HEK293 (cell line): ENCODE results near the gene MRPL34.

Experiments used
- ATF2 ChIP-seq: fragments of 450-650 bp; formaldehyde crosslinking; IDR thresholded peaks from 2 replicates; pipeline ENCODE4 v1.5.1; 2016; ENCODE audit warnings: missing biosample characterization, missing genetic modification characterization, low read depth
- CTCF ChIP-seq: fragments of 450-650 bp; formaldehyde crosslinking; IDR thresholded peaks from 2 replicates; pipeline ENCODE4 v1.5.1; 2016; ENCODE audit warnings: missing biosample characterization, missing genetic modification characterization
- GLI4 ChIP-seq: fragments of 450-650 bp; formaldehyde crosslinking; IDR thresholded peaks from 2 replicates; pipeline ENCODE4 v1.5.1; 2016; ENCODE audit warnings: missing biosample characterization, missing genetic modification characterization
- PATZ1 ChIP-seq: fragments of 450-650 bp; formaldehyde crosslinking; IDR thresholded peaks from 2 replicates; pipeline ENCODE4 v1.5.1; 2016; ENCODE audit warnings: missing biosample characterization, missing genetic modification characterization
- RBAK ChIP-seq: fragments of 450-650 bp; formaldehyde crosslinking; IDR thresholded peaks from 2 replicates; pipeline ENCODE4 v1.5.1; 2016; ENCODE audit warnings: missing biosample characterization, missing genetic modification characterization
- TCF7L2 ChIP-seq: IDR thresholded peaks from 2 replicates; pipeline ENCODE4 v1.6.1; 2011; ENCODE audit warnings: low read depth, mild to moderate bottlenecking, inconsistent platforms, low read length, moderate library complexity, borderline replicate concordance
- YY1 ChIP-seq: fragments of 450-650 bp; formaldehyde crosslinking; IDR thresholded peaks from 2 replicates; pipeline ENCODE4 v1.5.1; 2018; ENCODE audit warnings: missing biosample characterization, missing genetic modification characterization
- ZNF133 ChIP-seq: fragments of 450-650 bp; formaldehyde crosslinking; IDR thresholded peaks from 2 replicates; pipeline ENCODE4 v1.5.1; 2016; ENCODE audit warnings: missing biosample characterization, missing genetic modification characterization
- ZNF24 ChIP-seq: fragments of 450-650 bp; formaldehyde crosslinking; IDR thresholded peaks from 2 replicates; pipeline ENCODE4 v1.5.1; 2016; ENCODE audit warnings: missing biosample characterization, missing genetic modification characterization
- ZNF266 ChIP-seq: fragments of 450-650 bp; formaldehyde crosslinking; IDR thresholded peaks from 2 replicates; pipeline ENCODE4 v1.5.1; 2016; ENCODE audit warnings: missing biosample characterization, missing genetic modification characterization, low read depth
- ZNF274 ChIP-seq, 2 experiments: fragments of 200-500 bp in 1 of 2; fragments of 450-650 bp in 1 of 2; sonication (Bioruptor generic) in 1 of 2; formaldehyde crosslinking in 1 of 2; IDR thresholded peaks; 2 replicates each; pipeline versions ENCODE4 v1.5.1 to v1.6.1; 2014 to 2016; ENCODE audit warnings: borderline replicate concordance in 1 of 2, inconsistent platforms in 1 of 2, low read length in 1 of 2, missing biosample characterization in 1 of 2, missing genetic modification characterization in 1 of 2
- ZNF404 ChIP-seq: fragments of 450-650 bp; formaldehyde crosslinking; IDR thresholded peaks from 2 replicates; pipeline ENCODE4 v1.5.1; 2017; ENCODE audit warnings: missing biosample characterization, missing genetic modification characterization
- ZNF670 ChIP-seq: fragments of 450-650 bp; formaldehyde crosslinking; IDR thresholded peaks from 2 replicates; pipeline ENCODE4 v1.5.1; 2016; ENCODE audit warnings: missing biosample characterization, missing genetic modification characterization, low read depth

GRCh38 chr19:17327654-17328516 is 22.2 kb downstream of the MRPL34 start:
- no peak for TF ChIP-seq ZNF266 (tag by site-specific recombination)
- no peak for TF ChIP-seq ZNF404 (tag by site-specific recombination)
- peak; percentile 59; the same call in 1 of the 2 replicates for TF ChIP-seq YY1 (tag by site-specific recombination)
- no peak for TF ChIP-seq ATF2
- no peak for TF ChIP-seq CTCF (tag by site-specific recombination)
- no peak for TF ChIP-seq ZNF133 (tag by site-specific recombination)
- peak; percentile 56 for TF ChIP-seq PATZ1 (tag by site-specific recombination)
- no peak for TF ChIP-seq ZNF274 (IDR thresholded peaks at IDR 0.05; ENCODE audit: low read length)
- no peak for TF ChIP-seq ZNF274 (tag by site-specific recombination; IDR thresholded peaks at IDR 0.05; ENCODE audit: borderline replicate concordance)
- TF ChIP-seq TCF7L2 = no peak
- TF ChIP-seq RBAK (tag by site-specific recombination) = no peak
- TF ChIP-seq GLI4 (tag by site-specific recombination) = no peak
- no peak for TF ChIP-seq ZNF24 (tag by site-specific recombination)
- no peak for TF ChIP-seq ZNF670 (tag by site-specific recombination)
